Renal cortical epithelial cell (primary cell): ENCODE results near the gene SERP1. TPM values are rescaled to one million over a fixed set of nuclear protein-coding genes. Genes with fewer than 3 reads are reported as not detected.

Experiments
- total RNA-seq: library from RNA; depleted of rRNA; stranded (reverse); fragments of >200 nt; gene quantifications from 2 replicates; pipeline ENCODE4 v1.2.3, GENCODE V29; 2014

The SERP1 gene
- total RNA-seq, 1 donor from 2014 or later = 144 TPM

Other genes starting within 250 kb of the SERP1 start
- gene TSC22D2, start 138.2 kb downstream of the SERP1 start, total RNA-seq = 10.6 and 28.4 TPM in 2 replicates
- gene EIF2A, start 291 bp upstream of the SERP1 start, total RNA-seq = 148 and 187 TPM in 2 replicates
- gene SELENOT, start 56.8 kb upstream of the SERP1 start, total RNA-seq = 220 and 334 TPM in 2 replicates
- gene ERICH6, start 157.4 kb upstream of the SERP1 start, total RNA-seq = 0.35 TPM in 1 of 2 replicates, not detected in the other
- gene SIAH2, start 216.7 kb upstream of the SERP1 start, total RNA-seq = 33.7 and 34.7 TPM in 2 replicates